ENCODE measurements around the gene PLA2G4D.
A peak's percentile ranks its signal among the peaks of the same experiment; 100 is the strongest.

PLA2G4D gene

DNA sequence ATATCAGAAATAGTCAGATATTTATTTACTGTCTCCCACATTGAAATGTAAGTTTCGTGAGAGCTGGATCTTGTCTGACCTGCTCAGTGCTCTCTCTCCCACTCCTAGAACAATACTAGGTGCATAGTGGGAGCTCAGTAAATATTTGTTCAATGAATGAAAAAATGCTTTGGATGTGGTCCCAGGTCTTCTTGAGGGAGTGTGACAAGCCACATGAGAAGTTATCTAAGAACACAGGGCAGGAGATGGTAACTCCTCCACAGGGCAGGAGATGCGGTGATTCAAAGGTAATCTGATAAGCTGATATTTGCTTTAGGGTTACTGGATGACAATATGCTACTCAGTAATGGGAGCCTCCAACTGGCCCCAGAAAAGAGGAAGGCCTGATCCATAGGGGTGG, 47.8 kb downstream of the PLA2G4D start:
- no peak for DNase-seq

DNA sequence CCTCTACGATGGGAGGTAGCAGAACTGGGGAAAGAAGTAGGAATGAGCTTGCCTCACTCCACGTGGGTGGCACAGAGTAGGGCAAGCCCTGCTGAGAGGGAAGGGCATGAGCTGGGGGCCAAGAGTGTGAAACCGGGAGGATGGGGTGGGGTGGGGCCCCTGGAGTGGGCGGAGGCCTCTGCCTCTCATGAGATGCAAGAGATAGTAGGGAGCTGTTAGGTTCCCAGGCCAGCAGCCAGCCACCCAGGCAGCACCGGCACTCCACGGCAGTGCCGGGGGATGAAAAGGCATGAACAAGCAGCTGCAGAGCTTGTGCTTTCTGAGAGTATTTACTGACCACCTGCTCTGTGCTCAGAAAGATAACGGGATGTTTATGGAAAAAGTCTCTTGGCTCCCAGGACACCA, 49.1 kb downstream of the PLA2G4D start:
- no peak for DNase-seq

GRCh38 chr15:42042602-42043400, 51.6 kb downstream of the PLA2G4D start:
- no peak for DNase-seq

GRCh38 chr15:42038401-42038800, 56.0 kb downstream of the PLA2G4D start:
- no peak for DNase-seq

- peak; percentile 86 for DNase-seq
Observed at GRCh38 chr15:42037656-42038055, 56.7 kb downstream of the PLA2G4D start.

DNA sequence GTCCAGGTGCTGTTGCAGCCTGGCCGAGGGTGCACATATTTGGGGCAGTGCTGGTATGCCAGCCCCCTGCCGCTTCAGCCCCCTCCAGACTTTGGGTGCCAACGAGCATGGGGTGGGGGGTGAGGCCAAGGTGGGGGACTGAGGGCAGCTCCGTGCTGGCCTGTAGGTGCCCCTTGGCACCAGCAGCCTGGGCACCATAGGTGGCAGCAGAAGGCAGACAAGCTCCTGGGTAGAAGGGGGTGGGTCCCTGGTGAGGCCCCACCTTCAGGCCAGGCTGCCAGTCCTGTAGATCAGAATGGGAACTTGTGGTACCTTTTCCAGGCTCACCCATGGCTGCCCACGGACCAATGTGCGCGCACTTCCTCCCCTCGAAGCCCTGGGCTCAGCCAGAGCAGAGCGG, 57.4 kb downstream of the PLA2G4D start:
- no peak for DNase-seq

DNA sequence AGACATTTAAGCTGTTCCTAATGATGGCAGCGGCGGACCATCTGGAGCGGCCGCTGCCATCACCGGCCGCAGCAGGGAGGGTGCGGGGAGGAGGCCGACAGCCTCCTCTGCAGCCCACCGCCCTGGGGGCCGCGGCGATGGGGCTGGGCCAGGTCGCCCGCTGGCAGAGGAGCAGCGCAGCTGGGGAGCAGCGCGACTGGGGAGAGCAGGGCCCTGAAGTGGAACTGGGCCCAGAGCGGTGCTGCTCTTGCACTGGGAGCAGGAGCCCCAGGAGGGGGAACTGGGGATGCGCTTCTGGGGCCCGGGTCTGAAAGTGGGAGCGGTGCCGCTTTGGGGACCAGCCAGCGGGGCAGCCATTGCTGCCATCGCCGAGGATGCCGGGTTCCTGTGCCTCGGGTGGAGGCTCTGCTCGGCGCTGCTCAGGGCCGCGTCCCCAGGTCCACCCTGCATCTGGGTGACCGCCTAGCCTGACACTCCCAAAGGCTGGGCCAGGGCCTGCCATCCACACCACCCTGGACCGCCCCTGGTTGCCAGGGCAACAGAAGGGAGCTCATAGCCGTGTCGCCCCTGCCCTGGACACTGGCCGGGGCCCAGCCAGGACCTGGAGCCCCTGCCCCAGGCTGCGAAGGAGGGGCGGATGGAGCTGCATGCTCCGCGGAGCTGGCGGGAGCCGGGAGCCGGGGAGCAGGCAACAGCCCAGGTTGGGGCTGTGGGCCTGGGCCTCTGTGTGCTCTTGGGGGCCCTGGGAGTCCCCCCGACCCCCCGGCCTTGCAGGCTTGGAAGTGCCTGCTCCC, 58.1 kb downstream of the PLA2G4D start:
- DNase-seq, result no peak

DNA sequence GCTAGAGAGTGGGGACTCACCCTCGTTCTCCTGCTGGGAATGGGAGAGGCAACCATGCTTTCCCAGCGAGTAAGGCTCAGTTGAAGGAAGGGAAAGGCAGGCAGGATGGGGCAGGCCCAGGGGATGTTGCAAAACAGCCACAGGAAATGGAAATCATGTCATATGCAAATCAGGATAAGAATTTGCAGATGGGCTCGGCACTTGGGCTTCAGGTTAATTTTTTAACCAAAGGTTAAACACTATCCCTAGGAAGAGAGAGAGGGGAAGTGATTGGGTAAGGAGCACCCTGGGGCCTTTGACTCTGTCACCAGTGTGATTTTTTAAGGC, 59.0 kb downstream of the PLA2G4D start:
- peak; percentile 23 for DNase-seq

DNA sequence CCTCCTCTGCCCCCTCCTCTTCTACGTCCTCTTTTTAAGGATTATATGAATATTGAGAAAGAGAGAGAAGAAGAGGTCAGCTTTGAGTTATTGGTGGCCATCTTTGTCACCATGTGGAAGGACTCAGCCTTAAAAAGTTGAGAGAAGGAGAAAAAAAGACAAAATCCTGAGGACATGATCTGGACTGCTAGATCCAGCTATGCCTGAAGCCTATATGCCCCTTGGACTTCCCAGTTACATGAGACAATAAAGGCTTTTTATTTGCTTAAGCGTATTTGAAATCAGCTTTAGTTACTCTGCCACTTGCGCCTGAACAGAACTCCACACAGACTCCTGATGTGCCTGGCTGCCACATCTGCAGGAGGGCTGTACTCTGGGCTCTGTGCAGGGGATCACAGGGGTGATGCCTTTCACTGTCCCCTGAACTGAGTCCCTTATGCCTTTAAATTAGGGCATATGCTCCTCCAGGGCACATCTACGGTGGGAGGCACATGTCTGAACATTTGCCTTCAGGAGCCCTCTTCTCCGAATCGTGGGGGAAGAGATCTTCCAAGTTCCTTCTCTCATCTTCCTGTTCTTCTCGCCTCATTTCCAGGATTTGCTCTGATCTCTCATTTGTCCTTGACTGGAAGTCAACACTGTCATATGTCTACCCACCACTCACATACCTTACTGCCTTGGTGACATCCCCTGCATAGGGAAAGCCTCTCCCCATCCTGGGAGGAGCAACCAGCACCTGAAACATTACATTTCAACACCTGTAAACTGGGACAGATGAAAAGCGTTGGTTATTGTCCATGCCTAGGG, 59.5 kb downstream of the PLA2G4D start:
- no peak for DNase-seq

- DNase-seq, result peak; percentile 5
Observed at GRCh38 chr15:42033214-42033873, 61.0 kb downstream of the PLA2G4D start.

DNA sequence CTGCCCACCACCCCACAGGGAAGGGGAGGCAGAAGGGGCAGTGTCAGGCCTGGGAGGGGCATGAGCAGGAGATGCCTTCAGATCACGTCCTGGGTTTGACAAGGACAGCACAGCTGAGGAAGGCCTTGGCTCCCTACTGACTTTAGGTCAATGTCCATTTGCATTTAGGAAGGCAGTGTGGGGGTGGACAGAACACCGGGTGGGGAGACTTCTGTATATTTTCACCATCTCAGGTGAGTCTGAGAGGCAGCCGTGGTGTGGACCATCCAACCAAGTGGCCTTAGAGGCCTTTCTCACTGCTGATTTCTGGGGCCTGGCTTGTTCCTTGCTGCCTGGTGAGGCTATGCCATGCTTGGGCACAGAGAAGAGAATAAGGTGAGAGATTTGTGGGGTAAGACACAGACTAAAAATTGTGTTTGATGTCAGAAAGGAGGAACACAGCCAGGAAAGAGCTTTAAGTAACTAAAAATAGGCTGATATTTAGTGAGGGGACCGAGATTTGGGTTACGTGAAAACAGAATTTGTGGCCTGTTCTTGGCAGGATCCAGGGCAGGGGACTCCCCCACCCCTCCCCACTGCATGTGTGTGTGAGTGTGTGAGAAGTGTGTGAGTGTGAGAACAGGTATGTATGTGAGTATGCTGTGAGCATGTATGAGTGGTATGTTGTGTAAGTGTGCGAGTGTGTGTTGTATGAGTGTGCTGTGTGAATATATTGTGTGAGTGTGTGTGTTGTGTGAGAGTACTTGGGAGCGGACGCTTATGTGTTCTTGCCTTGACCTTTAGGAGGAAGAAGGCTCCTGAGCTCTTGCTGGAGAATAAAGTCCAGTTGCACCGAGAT, 61.8 kb downstream of the PLA2G4D start:
- DNase-seq, result no peak

- DNase-seq, result no peak
Observed at GRCh38 chr15:42031198-42031915, 63.0 kb downstream of the PLA2G4D start.

DNA sequence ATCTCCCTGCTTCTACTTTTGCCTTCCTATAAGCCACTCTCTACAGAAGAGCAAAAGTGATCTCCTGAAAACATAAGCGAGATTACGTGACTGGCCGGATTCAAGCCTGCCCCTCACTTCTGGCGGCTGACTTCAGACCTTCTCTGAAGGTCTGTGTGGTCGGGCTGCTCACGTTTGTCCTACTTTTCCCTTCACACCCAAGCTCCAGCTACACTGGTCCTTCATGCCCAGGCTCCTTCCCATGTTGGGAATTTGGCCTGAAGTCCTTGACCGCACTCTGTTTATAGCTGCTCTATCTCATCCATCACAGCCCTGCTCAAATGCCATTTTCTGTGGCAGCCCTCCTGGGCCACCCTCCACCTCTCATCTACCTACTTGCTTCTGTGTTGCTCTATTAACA, 66.8 kb downstream of the PLA2G4D start:
- no peak for DNase-seq

- DNase-seq, result no peak
Observed at GRCh38 chr15:42024303-42024702, 70.1 kb downstream of the PLA2G4D start.

DNA sequence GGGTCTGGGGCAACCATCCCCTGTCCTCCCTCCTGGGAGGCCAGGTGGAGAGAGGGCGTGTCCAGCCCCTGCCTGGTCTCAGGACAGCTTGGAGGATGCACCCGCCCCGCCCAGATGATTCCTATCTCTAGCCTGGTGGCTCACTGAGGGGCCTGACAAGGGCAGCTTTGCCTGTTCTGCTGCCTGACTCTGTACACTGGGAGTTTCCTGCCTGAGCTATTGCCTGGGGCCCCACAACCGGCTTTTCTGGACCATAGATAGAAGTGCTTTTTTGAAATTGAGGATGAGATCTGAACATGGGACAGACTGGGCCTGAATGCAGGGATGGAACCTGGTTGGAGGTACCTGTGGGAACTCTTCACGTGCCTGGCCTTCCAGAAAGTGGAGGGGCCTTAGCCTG, 72.8 kb downstream of the PLA2G4D start:
- DNase-seq, result no peak

DNA sequence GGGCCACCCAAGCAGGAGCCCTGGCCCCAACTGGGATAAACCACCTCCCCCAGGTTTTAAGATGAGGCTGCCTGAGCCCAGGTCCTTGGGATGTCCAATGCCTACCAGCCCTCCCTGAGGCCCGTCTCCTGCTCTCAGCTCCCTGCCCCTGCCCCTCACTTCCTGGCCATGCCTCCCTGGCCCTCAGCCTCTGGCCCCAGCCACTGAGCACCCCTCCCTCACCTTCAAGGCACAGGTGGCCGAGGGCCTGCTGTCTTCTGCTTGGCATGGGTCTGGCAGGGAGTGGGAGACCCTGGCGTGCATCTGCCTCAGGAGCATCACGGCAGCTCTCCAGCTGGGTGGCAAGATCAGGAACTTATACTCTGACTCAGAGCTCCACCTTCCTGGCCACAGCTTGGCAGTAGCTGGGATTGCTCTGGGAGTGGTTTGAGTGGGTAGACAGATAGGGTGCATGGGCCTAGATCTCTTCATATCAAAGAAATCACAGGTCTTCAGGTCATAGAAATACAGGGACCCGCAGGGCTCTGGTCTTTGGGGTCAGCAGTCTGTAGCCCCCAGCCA, 73.6 kb downstream of the PLA2G4D start, which contains the start of gene PLA2G4E:
TSS of gene PLA2G4E (minus strand) at position 330 of the 561 bp plus-strand sequence. CDS start at position 318, 12 bp downstream.
- no peak for DNase-seq

DNA sequence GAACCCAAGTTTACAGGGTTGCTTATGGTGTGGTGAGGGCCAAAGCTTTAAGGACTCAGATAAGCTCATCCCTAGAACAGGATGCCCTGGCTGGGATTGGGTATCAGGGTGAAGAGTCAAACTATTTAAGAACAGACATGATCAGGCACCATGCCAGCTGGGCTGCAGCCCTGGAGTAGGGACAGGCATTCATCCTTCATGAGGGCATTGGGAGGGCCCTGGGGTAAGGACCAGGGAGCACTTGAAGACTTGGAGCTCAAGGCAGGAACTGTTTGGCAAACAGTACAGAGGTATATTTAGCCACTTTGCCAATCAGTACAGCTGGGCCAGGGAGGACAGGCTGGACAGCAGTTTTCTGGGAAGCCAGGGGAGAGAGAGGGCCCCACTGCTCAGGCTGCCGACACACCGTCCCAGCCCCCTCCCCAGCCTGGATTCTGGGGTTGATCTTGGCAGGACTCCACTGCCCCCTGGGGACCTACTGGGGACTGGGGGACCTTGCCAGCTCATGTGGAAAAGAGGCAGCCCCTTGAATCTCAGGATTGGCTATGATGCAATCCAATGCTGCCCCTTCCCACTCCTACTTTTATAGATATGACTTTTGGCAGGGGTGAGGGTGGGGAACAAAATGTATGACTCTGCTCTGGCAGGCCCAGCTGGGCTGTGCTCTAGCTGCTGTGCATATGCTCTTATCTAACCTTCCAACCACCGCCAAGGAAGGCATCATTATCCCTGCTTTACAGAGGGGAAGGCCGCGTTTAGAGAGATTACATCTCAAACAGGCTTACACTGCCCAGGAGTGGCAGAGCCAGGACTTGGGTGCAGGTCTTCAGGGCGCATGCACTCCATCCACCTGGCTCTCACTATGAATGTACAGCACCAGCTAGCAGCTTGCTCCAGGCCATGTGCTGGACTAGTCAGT, 75.8 kb downstream of the PLA2G4D start:
- DNase-seq, result no peak
